H1 (cell line): ENCODE results near the gene SLC5A10. TPM values are rescaled to one million over a fixed set of nuclear protein-coding genes. Genes with fewer than 3 reads are reported as not detected.
"Not testable (repeated sequence)": the region's sequence is repeated elsewhere in the genome, so short reads cannot be mapped to it uniquely, and the experiment has no call there.

ENCODE experiments used
- CTCF ChIA-PET: fragments of 300-600 bp; sonication (Branson Sonifier 250); formaldehyde crosslinking; loops from one replicate; lab custom pipeline; 2021; ENCODE audit not compliant: partially characterized antibody; lab: Charles Lee
- POLR2A ChIA-PET: fragments of 300-600 bp; sonication (Branson Sonifier 250); formaldehyde crosslinking; loops from one replicate; lab custom pipeline; 2021; ENCODE audit warnings: inconsistent platforms; ENCODE audit not compliant: partially characterized antibody; lab: Charles Lee
- DNase-seq, 2 experiments: peaks; one replicate each; pipeline versions ENCODE4 v3.0.0 to v3.0.0-alpha.2; 2010 to 2022; ENCODE audit warnings: low spot score in 2 of 2, low read depth in 1 of 2, mixed read lengths in 1 of 2
- FAIRE-seq: peaks from 2 replicates; lab custom pipeline; 2011; peaks lifted over from hg19 to GRCh38; lab: Jason Lieb, UNC
- H2AFZ ChIP-seq: 2 replicates; pipeline ENCODE4 v1.8.1; 2012; ENCODE audit warnings: low read length, inconsistent platforms
- H2AK5ac ChIP-seq: 2 replicates; pipeline ENCODE4 v1.6.1; 2013; ENCODE audit warnings: low read depth, low read length
- H2BK120ac ChIP-seq: replicated peaks from 2 replicates; pipeline ENCODE3; 2013; ENCODE audit warnings: low read depth, low read length, inconsistent platforms
- H2BK12ac ChIP-seq: 2 replicates; pipeline ENCODE4 v1.6.1; 2013; ENCODE audit warnings: low read depth, low read length
- H2BK15ac ChIP-seq: 2 replicates; pipeline ENCODE4 v1.6.1; 2013; ENCODE audit warnings: low read length
- H2BK20ac ChIP-seq: 2 replicates; pipeline ENCODE4 v1.6.1; 2013; ENCODE audit warnings: low read length
- H2BK5ac ChIP-seq: 2 replicates; pipeline ENCODE4 v1.6.1; 2013; ENCODE audit warnings: low read depth, low read length
- H3K14ac ChIP-seq: 2 replicates; pipeline ENCODE4 v1.6.1; 2013; ENCODE audit warnings: inconsistent platforms; ENCODE audit not compliant: insufficient read length
- H3K18ac ChIP-seq: 2 replicates; pipeline ENCODE4 v1.6.1; 2013; ENCODE audit warnings: low read length; ENCODE audit errors: extremely low read depth
- H3K23ac ChIP-seq: 2 replicates; pipeline ENCODE4 v1.6.1; 2013; ENCODE audit warnings: inconsistent platforms; ENCODE audit not compliant: insufficient read length
- H3K23me2 ChIP-seq: 2 replicates; pipeline ENCODE4 v1.6.1; 2013; ENCODE audit warnings: low read depth, low read length
- H3K27ac ChIP-seq: 2 replicates; pipeline ENCODE4 v1.6.1; 2011; ENCODE audit warnings: low read depth, low read length, inconsistent platforms
- H3K27me3 ChIP-seq, 4 experiments: replicated peaks in 1 of 4; 1 replicate in 1 of 4; 2 replicates in 3 of 4; pipeline versions ENCODE4 v1.6.1 to v1.8.1; 2011 to 2013; ENCODE audit warnings: low read length in 3 of 4, mild to moderate bottlenecking in 3 of 4, inconsistent platforms in 2 of 4, mixed read lengths in 2 of 4, moderate library complexity in 1 of 4; ENCODE audit not compliant: control insufficient read depth in 3 of 4, insufficient read depth in 3 of 4; ENCODE audit errors: extremely low read depth in 1 of 4
- H3K36me3 ChIP-seq, 4 experiments: 2 replicates each; pipeline versions ENCODE4 v1.6.1 to v1.8.1; 2011 to 2013; ENCODE audit warnings: mild to moderate bottlenecking in 4 of 4, low read length in 3 of 4, moderate library complexity in 2 of 4, control low read depth in 1 of 4, inconsistent platforms in 1 of 4; ENCODE audit not compliant: insufficient read depth in 4 of 4, control insufficient read depth in 2 of 4
- H3K4ac ChIP-seq: replicated peaks from 2 replicates; pipeline ENCODE3; 2013; ENCODE audit warnings: low read length, low read depth, mixed read lengths, inconsistent platforms; ENCODE audit not compliant: insufficient read length
- H3K4me1 ChIP-seq, 4 experiments: replicated peaks in 1 of 4; 1 replicate in 1 of 4; 2 replicates in 3 of 4; pipeline versions ENCODE4 v1.6.1 to v1.8.1; 2011 to 2013; ENCODE audit warnings: low read length in 3 of 4, inconsistent platforms in 2 of 4, mixed read lengths in 1 of 4; ENCODE audit not compliant: insufficient read depth in 4 of 4, control insufficient read depth in 3 of 4
- H3K4me2 ChIP-seq, 2 experiments: 2 replicates each; pipeline versions ENCODE4 v1.6.1 to v1.8.1; 2011 to 2013; ENCODE audit warnings: low read depth in 2 of 2, low read length in 2 of 2, control low read depth in 1 of 2, inconsistent platforms in 1 of 2, mild to moderate bottlenecking in 1 of 2; ENCODE audit not compliant: insufficient read depth in 1 of 2
- H3K4me3 ChIP-seq, 4 experiments: fragments of 200-600, 300-600 bp in 1 of 4; sonication (generic), shearing (Covaris generic), sonication (Bioruptor Twin) in 1 of 4; 2 replicates each; pipeline versions ENCODE4 v1.5.1 to v1.8.1; 2011 to 2016; ENCODE audit warnings: low read length in 4 of 4, low read depth in 3 of 4, control low read depth in 2 of 4, inconsistent platforms in 2 of 4, mild to moderate bottlenecking in 2 of 4, mixed read lengths in 1 of 4, moderate library complexity in 1 of 4; ENCODE audit not compliant: insufficient read depth in 2 of 4; ENCODE audit errors: extremely low read depth in 1 of 4
- H3K56ac ChIP-seq: replicated peaks from 2 replicates; pipeline ENCODE3; 2013; ENCODE audit warnings: low read depth, mild to moderate bottlenecking, mixed read lengths, low read length, inconsistent platforms; ENCODE audit not compliant: insufficient read length
- H3K79me1 ChIP-seq: 2 replicates; pipeline ENCODE4 v1.6.1; 2013; ENCODE audit warnings: low read depth, low read length, control low read depth
- H3K79me2 ChIP-seq, 2 experiments: 2 replicates each; pipeline versions ENCODE4 v1.6.1 to v1.8.1; 2012 to 2013; ENCODE audit warnings: low read length in 2 of 2, mild to moderate bottlenecking in 2 of 2, inconsistent platforms in 1 of 2; ENCODE audit not compliant: insufficient read depth in 2 of 2, control insufficient read depth in 1 of 2
- H3K9ac ChIP-seq, 4 experiments: replicated peaks in 1 of 4; 1 replicate in 1 of 4; 2 replicates in 3 of 4; pipeline versions ENCODE4 v1.6.1 to v1.8.1; 2011 to 2013; ENCODE audit warnings: low read depth in 3 of 4, low read length in 3 of 4, control low read depth in 2 of 4, mild to moderate bottlenecking in 2 of 4, moderate library complexity in 2 of 4, inconsistent platforms in 1 of 4; ENCODE audit errors: extremely low read depth in 1 of 4
- H3K9me3 ChIP-seq, 2 experiments: 2 replicates each; pipeline versions ENCODE4 v1.6.1 to v1.8.1; 2012 to 2013; ENCODE audit warnings: mild to moderate bottlenecking in 2 of 2, moderate library complexity in 2 of 2, control low read depth in 1 of 2, inconsistent platforms in 1 of 2, low read depth in 1 of 2, low read length in 1 of 2, mixed read lengths in 1 of 2; ENCODE audit not compliant: insufficient read depth in 2 of 2
- H4K20me1 ChIP-seq, 2 experiments: replicated peaks in 1 of 2; 2 replicates each; pipeline versions ENCODE3 to v1.8.1; 2011 to 2013; ENCODE audit warnings: inconsistent platforms in 2 of 2, low read length in 2 of 2, mild to moderate bottlenecking in 1 of 2; ENCODE audit not compliant: insufficient read depth in 2 of 2, control insufficient read depth in 1 of 2
- H4K5ac ChIP-seq: 2 replicates; pipeline ENCODE4 v1.6.1; 2013; ENCODE audit warnings: low read length, low read depth, mixed read lengths, inconsistent platforms; ENCODE audit not compliant: insufficient read length
- H4K8ac ChIP-seq: 2 replicates; pipeline ENCODE4 v1.8.0; 2013; ENCODE audit warnings: mild to moderate bottlenecking, moderate library complexity, low read length, inconsistent platforms; ENCODE audit not compliant: insufficient read depth; ENCODE audit errors: extremely low read depth
- H4K91ac ChIP-seq: replicated peaks from 2 replicates; pipeline ENCODE3; 2013; ENCODE audit warnings: low read length, mixed read lengths, inconsistent platforms; ENCODE audit not compliant: insufficient read length
- WGBS, 2 experiments: shearing (Covaris generic) in 1 of 2; methylation state at CpG; one replicate each; pipeline versions ENCODE4 v1.1.6 to v1.1.7; 2013 to 2015; ENCODE audit warnings: low lambda C conversion rate in 2 of 2, mixed read lengths in 2 of 2, inconsistent platforms in 1 of 2, low coverage in 1 of 2, missing lambda C conversion rate in 1 of 2; ENCODE audit not compliant: insufficient replicate concordance in 2 of 2, insufficient coverage in 1 of 2, insufficient read length in 1 of 2; ENCODE audit errors: extremely low coverage in 1 of 2, missing lambda C conversion rate in 1 of 2; 5-methylcytosine and 5-hydroxymethylcytosine counted together
- polyA plus RNA-seq, 7 experiments: library from polyadenylated mRNA; depleted of rRNA in 3 of 7; stranded (reverse) in 5 of 7; unstranded in 2 of 7; fragments of >200 nt in 5 of 7; fragments of 200-250 nt in 2 of 7; gene quantifications; 1 replicate in 5 of 7; 2 replicates in 1 of 7; 4 replicates in 1 of 7; pipeline versions ENCODE4 v1.2.1 to v1.2.3, GENCODE V29; 2011 to 2013; ENCODE audit warnings: missing spikeins in 2 of 7, mixed read lengths in 2 of 7
- total RNA-seq: library from RNA; stranded (reverse); fragmentation: NEBNext Ultra II Directional; extraction: Animal tissue kit (Norgen Biotek cat#: 25700); gene quantifications from 2 replicates; pipeline ENCODE4 v1.2.1, GENCODE V29; 2021

SLC5A10 gene
- total and polyA plus RNA-seq, 2 of the 8 experiments (the other 6 are each of a cell fraction or from before 2014, with no cell fraction given): 0.05 to 0.11 TPM

GRCh38 chr17:19043032-19043431 lies 91.1 kb downstream of the SLC5A10 start:
- H4K8ac ChIP-seq, DNase-seq, H3K79me2 ChIP-seq, H2BK120ac ChIP-seq, H3K9me3 ChIP-seq, H2AFZ ChIP-seq, H3K56ac ChIP-seq, H4K5ac ChIP-seq, POLR2A ChIA-PET, H3K36me3 ChIP-seq, FAIRE-seq, H4K91ac ChIP-seq, H3K14ac ChIP-seq, H2BK5ac ChIP-seq, H2AK5ac ChIP-seq, H2BK20ac ChIP-seq, H4K20me1 ChIP-seq, H2BK15ac ChIP-seq, H3K27me3 ChIP-seq, H3K4ac ChIP-seq, H3K4me1 ChIP-seq, H3K9ac ChIP-seq, H3K23me2 ChIP-seq, H3K27ac ChIP-seq, H3K79me1 ChIP-seq, H3K4me3 ChIP-seq, H3K4me2 ChIP-seq, H3K23ac ChIP-seq, CTCF ChIA-PET, H2BK12ac ChIP-seq, H3K18ac ChIP-seq: not testable (repeated sequence)
- WGBS, 2 experiments: no CpG with 5 or more reads among the region's 8 CpGs

GRCh38 chr17:19044643-19045042 lies 92.7 kb downstream of the SLC5A10 start:
- H4K20me1 ChIP-seq, CTCF ChIA-PET: not testable (repeated sequence)

More at GRCh38 chr17:19044643-19045042, 92.7 kb downstream of the SLC5A10 start:
- H2BK120ac ChIP-seq, FAIRE-seq, H3K79me2 ChIP-seq, H4K91ac ChIP-seq, H2AFZ ChIP-seq, H2BK12ac ChIP-seq, H3K27ac ChIP-seq, H4K5ac ChIP-seq, H3K23me2 ChIP-seq, H3K4me2 ChIP-seq, H3K14ac ChIP-seq, H3K9me3 ChIP-seq, H3K27me3 ChIP-seq, H3K18ac ChIP-seq, H3K4me3 ChIP-seq, H2BK5ac ChIP-seq, H3K4me1 ChIP-seq, H4K8ac ChIP-seq, H2BK15ac ChIP-seq, H3K9ac ChIP-seq, DNase-seq, H3K79me1 ChIP-seq, POLR2A ChIA-PET, H2AK5ac ChIP-seq, H3K36me3 ChIP-seq, H2BK20ac ChIP-seq, H3K4ac ChIP-seq, H3K56ac ChIP-seq, H3K23ac ChIP-seq: not testable (repeated sequence)
- WGBS, 2 experiments: no CpG with 5 or more reads among the region's 9 CpGs
